Liver (tissue), 9 donors: Measurements from ENCODE around the gene EDRF1. TPM values are rescaled to one million over a fixed set of nuclear protein-coding genes. Genes with fewer than 3 reads are reported as not detected.

Experiments
- DNase-seq: peaks from one replicate; pipeline ENCODE4 v3.0.0-alpha.2; 2017; ENCODE audit warnings: low spot score
- H3K27ac ChIP-seq, 2 donors: one replicate each; pipeline ENCODE4 v1.7.0; 2013; ENCODE audit warnings: inconsistent platforms in 2 of 2, low read length in 2 of 2, control low read depth in 1 of 2, low read depth in 1 of 2, mild to moderate bottlenecking in 1 of 2
- H3K27me3 ChIP-seq, 4 donors: one replicate each; pipeline versions ENCODE4 v1.6.1 to v1.7.0; 2013; ENCODE audit warnings: low read length in 3 of 4, inconsistent platforms in 1 of 4, mild to moderate bottlenecking in 1 of 4, moderate library complexity in 1 of 4; ENCODE audit not compliant: control insufficient read depth in 4 of 4, insufficient read depth in 4 of 4
- H3K36me3 ChIP-seq, 4 donors: one replicate each; pipeline versions ENCODE4 v1.6.1 to v1.7.0; 2013; ENCODE audit warnings: low read length in 3 of 4, mild to moderate bottlenecking in 3 of 4, low read depth in 1 of 4, moderate library complexity in 1 of 4; ENCODE audit not compliant: control insufficient read depth in 4 of 4, insufficient read depth in 3 of 4
- H3K4me1 ChIP-seq, 4 donors: one replicate each; pipeline versions ENCODE4 v1.6.1 to v1.7.0; 2013; ENCODE audit warnings: low read length in 3 of 4, mild to moderate bottlenecking in 3 of 4, moderate library complexity in 1 of 4; ENCODE audit not compliant: control insufficient read depth in 4 of 4, insufficient read depth in 4 of 4
- H3K4me3 ChIP-seq, 3 donors: one replicate each; pipeline versions ENCODE4 v1.6.1 to v1.7.0; 2013; ENCODE audit warnings: low read length in 3 of 3, control low read depth in 1 of 3, low read depth in 1 of 3, mild to moderate bottlenecking in 1 of 3
- H3K9ac ChIP-seq, 2 donors: one replicate each; pipeline ENCODE4 v1.7.0; 2013; ENCODE audit warnings: low read length in 2 of 2, mild to moderate bottlenecking in 2 of 2, moderate library complexity in 2 of 2, control low read depth in 1 of 2, low read depth in 1 of 2
- H3K9me3 ChIP-seq, 4 donors: one replicate each; pipeline versions ENCODE4 v1.6.1 to v1.7.0; 2013; ENCODE audit warnings: low read length in 3 of 4; ENCODE audit not compliant: control insufficient read depth in 4 of 4
- ATF3 ChIP-seq: IDR thresholded peaks from 2 replicates; pipeline ENCODE4 v1.6.1; 2016; ENCODE audit warnings: antibody characterized with exemption
- CTCF ChIP-seq: fragments of 150-350 bp; IDR thresholded peaks from 2 replicates; pipeline ENCODE4 v1.5.1; 2017; ENCODE audit warnings: improper control_type of control experiment, low read depth, low read length; ENCODE audit not compliant: missing input control
- EGR1 ChIP-seq, 2 donors: IDR thresholded peaks; 2 replicates each; pipeline ENCODE4 v1.6.1; 2016 to 2018; ENCODE audit warnings: antibody characterized with exemption in 2 of 2, low read depth in 2 of 2
- FOXA1 ChIP-seq: IDR thresholded peaks from 2 replicates; pipeline ENCODE4 v1.6.1; 2016; ENCODE audit warnings: antibody characterized with exemption
- GABPA ChIP-seq, 2 donors: IDR thresholded peaks in 1 of 2; conservative IDR thresholded peaks in 1 of 2; 2 replicates each; pipeline ENCODE4 v1.6.1; 2016; ENCODE audit warnings: antibody characterized with exemption in 2 of 2, mild to moderate bottlenecking in 1 of 2, moderate library complexity in 1 of 2
- HNF4G ChIP-seq: IDR thresholded peaks from 2 replicates; pipeline ENCODE4 v1.6.1; 2016; ENCODE audit warnings: antibody characterized with exemption
- JUND ChIP-seq, 2 donors: IDR thresholded peaks; 2 replicates each; pipeline ENCODE4 v1.6.1; 2016; ENCODE audit warnings: antibody characterized with exemption in 2 of 2
- NR2F2 ChIP-seq: IDR thresholded peaks from 2 replicates; pipeline ENCODE4 v1.6.1; 2016; ENCODE audit warnings: antibody characterized with exemption
- RAD21 ChIP-seq, 2 donors: IDR thresholded peaks; 2 replicates each; pipeline ENCODE4 v1.6.1; 2016; ENCODE audit warnings: antibody characterized with exemption in 2 of 2, mild to moderate bottlenecking in 2 of 2
- REST ChIP-seq: IDR thresholded peaks from 2 replicates; pipeline ENCODE4 v1.6.1; 2016; ENCODE audit warnings: antibody characterized with exemption, mild to moderate bottlenecking
- RXRA ChIP-seq, 2 donors: IDR thresholded peaks; 2 replicates each; pipeline ENCODE4 v1.6.1; 2017 to 2018; ENCODE audit warnings: antibody characterized with exemption in 2 of 2, mild to moderate bottlenecking in 1 of 2
- SP1 ChIP-seq: IDR thresholded peaks from 2 replicates; pipeline ENCODE4 v1.6.1; 2018; ENCODE audit warnings: antibody characterized with exemption, mild to moderate bottlenecking
- TAF1 ChIP-seq: conservative IDR thresholded peaks from 2 replicates; pipeline ENCODE4 v1.6.1; 2016; ENCODE audit warnings: antibody characterized with exemption, mild to moderate bottlenecking
- YY1 ChIP-seq: IDR thresholded peaks from 2 replicates; pipeline ENCODE4 v1.6.1; 2016; ENCODE audit warnings: antibody characterized with exemption, mild to moderate bottlenecking
- WGBS: extraction: QIAGEN DNeasy Blood & Tissue Kit; methylation state at CpG from one replicate; pipeline ENCODE4 v1.1.7; 2013; 5-methylcytosine and 5-hydroxymethylcytosine counted together
- polyA plus RNA-seq, 2 donors: library from polyadenylated mRNA; stranded (reverse) in 1 of 2; unstranded in 1 of 2; fragments of 200-250 nt in 1 of 2; fragments of >200 nt in 1 of 2; fragmentation: Nextera tagmentation in 1 of 2; extraction: Ambion mirVana in 1 of 2; gene quantifications; one replicate each; pipeline versions ENCODE4 v1.2.1 to v1.2.3, GENCODE V29; 2013 to 2015
- total RNA-seq, 2 donors: library from RNA; depleted of rRNA; stranded (reverse); fragments of >200 nt; gene quantifications; one replicate each; pipeline ENCODE4 v1.2.3, GENCODE V29; 2014
- TF ChIP-seq, protein P1 (sequence below): IDR thresholded peaks from 2 replicates; pipeline ENCODE4 v1.6.1; 2016; ENCODE audit warnings: antibody characterized with exemption
- donor health status: healthy.
- donor health status: healthy.
- donor health status: healthy.
- donor health status: healthy.
- donor health status: healthy.

The EDRF1 gene
- total and polyA plus RNA-seq, 4 donors = 3.9 to 17.0 (median 9.2) TPM

DNA sequence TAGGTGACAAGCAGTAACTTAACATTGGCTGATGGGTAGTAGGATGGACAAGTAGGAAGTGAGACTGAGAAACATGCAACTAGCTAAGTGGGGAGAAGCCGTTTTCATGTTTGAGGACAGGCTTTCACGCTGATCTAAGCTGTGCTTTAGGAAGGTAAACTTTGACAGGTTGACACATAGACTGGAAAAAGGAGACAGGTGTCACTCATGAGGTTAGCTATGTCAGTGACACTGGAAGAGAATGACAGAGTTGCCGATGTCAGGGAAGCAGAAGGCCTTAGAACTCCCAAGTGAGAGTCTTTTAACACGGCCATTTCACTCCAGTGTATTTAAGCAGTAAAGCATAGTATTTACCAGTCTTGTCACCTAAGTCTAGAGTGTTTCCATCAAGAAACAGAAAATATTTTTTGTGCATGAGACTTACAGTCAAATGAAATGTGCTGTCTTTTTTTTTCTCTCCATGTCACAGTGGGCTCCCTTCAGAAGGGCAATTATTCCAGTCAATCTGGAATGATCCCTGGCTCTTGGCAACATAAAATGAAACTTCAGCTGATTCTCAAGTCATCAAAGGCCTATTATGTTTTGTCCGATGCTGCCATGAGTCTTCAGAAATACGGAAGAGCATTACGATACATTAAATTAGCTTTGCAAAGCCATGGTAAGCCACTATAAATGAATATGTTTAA is 20.6 kb downstream of the EDRF1 start:
- TF ChIP-seq CTCF (no peak), EGR1 (IDR thresholded peaks at IDR 0.05; ENCODE audit: low read depth in 2 of 2) (no peak), HNF4G (no peak), NR2F2 (no peak)

DNA sequence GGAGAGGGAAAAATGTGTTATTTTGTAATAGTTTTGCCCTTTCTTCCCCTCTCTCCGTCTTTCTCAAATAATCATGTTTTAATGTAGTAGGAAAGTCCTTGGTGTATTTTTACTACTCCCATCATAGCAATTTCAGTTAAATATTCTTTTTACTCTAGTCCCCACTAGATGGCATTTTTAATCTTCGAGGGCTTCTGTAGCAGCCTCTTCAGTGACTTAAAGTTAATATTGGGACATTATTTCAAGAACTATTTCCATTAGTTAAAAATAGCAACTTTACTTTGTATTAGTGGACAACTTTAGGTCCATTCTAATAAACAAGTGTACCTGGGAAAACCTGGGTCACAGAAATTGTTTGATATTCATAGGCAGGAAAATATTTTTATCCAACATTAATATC is 23.0 kb downstream of the EDRF1 start:
- no peak for TF ChIP-seq ATF3
- TF ChIP-seq EGR1 (IDR thresholded peaks at IDR 0.05; ENCODE audit: low read depth in 2 of 2) = no peak
- TF ChIP-seq FOXA1 = no peak
- TF ChIP-seq RAD21 (IDR thresholded peaks at IDR 0.05) = no peak
- TF ChIP-seq HNF4G = no peak
- TF ChIP-seq, protein P1, sequence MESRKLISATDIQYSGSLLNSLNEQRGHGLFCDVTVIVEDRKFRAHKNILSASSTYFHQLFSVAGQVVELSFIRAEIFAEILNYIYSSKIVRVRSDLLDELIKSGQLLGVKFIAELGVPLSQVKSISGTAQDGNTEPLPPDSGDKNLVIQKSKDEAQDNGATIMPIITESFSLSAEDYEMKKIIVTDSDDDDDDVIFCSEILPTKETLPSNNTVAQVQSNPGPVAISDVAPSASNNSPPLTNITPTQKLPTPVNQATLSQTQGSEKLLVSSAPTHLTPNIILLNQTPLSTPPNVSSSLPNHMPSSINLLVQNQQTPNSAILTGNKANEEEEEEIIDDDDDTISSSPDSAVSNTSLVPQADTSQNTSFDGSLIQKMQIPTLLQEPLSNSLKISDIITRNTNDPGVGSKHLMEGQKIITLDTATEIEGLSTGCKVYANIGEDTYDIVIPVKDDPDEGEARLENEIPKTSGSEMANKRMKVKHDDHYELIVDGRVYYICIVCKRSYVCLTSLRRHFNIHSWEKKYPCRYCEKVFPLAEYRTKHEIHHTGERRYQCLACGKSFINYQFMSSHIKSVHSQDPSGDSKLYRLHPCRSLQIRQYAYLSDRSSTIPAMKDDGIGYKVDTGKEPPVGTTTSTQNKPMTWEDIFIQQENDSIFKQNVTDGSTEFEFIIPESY = no peak
- no peak for TF ChIP-seq NR2F2
- no peak for TF ChIP-seq REST
- no peak for TF ChIP-seq TAF1
- no peak for TF ChIP-seq YY1
- no peak for TF ChIP-seq GABPA (IDR thresholded peaks at IDR 0.05 in 1 of 2, conservative IDR thresholded peaks at IDR 0.05 in 1 of 2)
- no peak for TF ChIP-seq JUND (IDR thresholded peaks at IDR 0.05)
- TF ChIP-seq CTCF = no peak
- TF ChIP-seq RXRA (IDR thresholded peaks at IDR 0.05) = no peak
- TF ChIP-seq SP1 = no peak
- DNase-seq = no peak
- WGBS = 73% methylated on average over 2 of the region's 2 CpGs
- no peak overlapping the region for H3K9ac ChIP-seq
- no peaks in the 10 kb centered on the region for H3K4me1 ChIP-seq
- H3K27ac ChIP-seq = no peak overlapping the region
- H3K4me3 ChIP-seq = no peak overlapping the region
- no peaks in the 10 kb centered on the region for H3K9me3 ChIP-seq
- no peaks in the 10 kb centered on the region for H3K27me3 ChIP-seq
- H3K36me3 ChIP-seq = peaks cover 16 to 76% (median 65%) of the 10 kb centered on the region in 4 donors

More for the DNA sequence above, 20.6 kb downstream of the EDRF1 start:
- no peak overlapping the region for H3K9ac ChIP-seq
- 95% methylated on average over 7 of the region's 7 CpGs for WGBS
- H3K9me3 ChIP-seq = no peaks in the 10 kb centered on the region
- no peak for DNase-seq
- peaks cover 13 to 83% (median 70%) of the 10 kb centered on the region in 4 donors for H3K36me3 ChIP-seq
- H3K27me3 ChIP-seq = no peaks in the 10 kb centered on the region
- no peak overlapping the region for H3K4me3 ChIP-seq
- H3K27ac ChIP-seq = no peak overlapping the region
- H3K4me1 ChIP-seq = no peaks in the 10 kb centered on the region
